Karpas-422 (cell line): ENCODE data around the gene MARCHF11. TPM values are rescaled to one million over a fixed set of nuclear protein-coding genes. Genes with fewer than 3 reads are reported as not detected.

Experiments used
- DNase-seq: peaks from one replicate; pipeline ENCODE4 v3.0.0-alpha.2; 2015
- H2AFZ ChIP-seq: fragments of 200-600 bp; sonication (generic); 2 replicates; pipeline ENCODE4 v1.6.1; 2014; ENCODE audit warnings: antibody characterized with exemption, low read length, mixed read lengths
- H3K27ac ChIP-seq: fragments of 200-600 bp; sonication (generic); 2 replicates; pipeline ENCODE4 v1.5.1; 2014; ENCODE audit warnings: mild to moderate bottlenecking, low read length, moderate library complexity
- H3K27me3 ChIP-seq: fragments of 200-600 bp; sonication (generic); 2 replicates; pipeline ENCODE4 v1.6.1; 2014; ENCODE audit warnings: low read length, mixed read lengths
- H3K36me3 ChIP-seq: fragments of 200-600 bp; sonication (generic); 2 replicates; pipeline ENCODE4 v1.6.1; 2014; ENCODE audit warnings: low read length, mixed read lengths; ENCODE audit not compliant: insufficient read depth
- H3K4me1 ChIP-seq: fragments of 200-600 bp; sonication (generic); 2 replicates; pipeline ENCODE4 v1.6.1; 2014; ENCODE audit warnings: mild to moderate bottlenecking, low read length, mixed read lengths
- H3K4me2 ChIP-seq: fragments of 200-600 bp; sonication (generic); 2 replicates; pipeline ENCODE4 v1.6.1; 2014; ENCODE audit warnings: low read length, low read depth, mild to moderate bottlenecking; ENCODE audit not compliant: poor library complexity, severe bottlenecking
- H3K4me3 ChIP-seq: fragments of 200-600 bp; sonication (generic); 2 replicates; pipeline ENCODE4 v1.5.1; 2014; ENCODE audit warnings: mild to moderate bottlenecking, antibody characterized with exemption, low read length, mixed read lengths
- H3K79me2 ChIP-seq: fragments of 200-600 bp; sonication (generic); 2 replicates; pipeline ENCODE4 v1.6.1; 2014; ENCODE audit warnings: mild to moderate bottlenecking, low read length, mixed read lengths
- H3K9ac ChIP-seq: fragments of 200-600 bp; sonication (generic); 2 replicates; pipeline ENCODE4 v1.6.0; 2014; ENCODE audit warnings: low read length
- H3K9me2 ChIP-seq: fragments of 200-600 bp; sonication (generic), shearing (Covaris generic); replicated peaks from 2 replicates; pipeline ENCODE4 v1.6.0; 2014; ENCODE audit warnings: mild to moderate bottlenecking, low read length, moderate library complexity; ENCODE audit not compliant: insufficient read depth
- H3K9me3 ChIP-seq: fragments of 300-700, 200-600 bp; sonication (generic); 2 replicates; pipeline ENCODE4 v1.6.1; 2014; ENCODE audit warnings: low read length, mixed read lengths
- H4K20me1 ChIP-seq: fragments of 200-600 bp; sonication (generic); 2 replicates; pipeline ENCODE4 v1.6.1; 2014; ENCODE audit warnings: mild to moderate bottlenecking, antibody characterized with exemption, low read length, low read depth; ENCODE audit not compliant: insufficient read depth
- total RNA-seq: library from RNA; depleted of rRNA; stranded (reverse); fragments of >200 nt; shearing (Covaris generic); gene quantifications from 2 replicates; pipeline ENCODE4 v1.2.3, GENCODE V29; 2014; ENCODE audit warnings: low replicate concordance

Gene MARCHF11
- total RNA-seq, 1 experiment from 2014 or later, result not detected

DNA sequence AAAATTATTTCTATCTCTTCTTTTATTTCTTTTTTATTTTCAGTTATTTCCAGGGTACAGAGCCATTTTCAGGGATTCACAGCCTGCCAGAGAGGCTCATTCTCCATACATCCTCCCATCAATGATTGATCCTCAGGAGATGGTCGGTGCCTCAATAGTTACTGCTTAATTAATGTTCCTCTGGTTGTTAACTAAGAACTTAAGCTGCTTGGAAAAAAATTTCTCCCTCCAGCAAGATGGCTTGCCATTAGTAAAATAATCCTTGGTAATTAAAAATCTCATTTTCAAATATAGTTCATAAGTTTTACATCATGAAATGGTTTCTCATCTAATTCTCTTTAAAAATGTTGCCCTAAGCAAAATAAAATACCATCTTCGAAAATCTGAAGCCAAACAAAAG is 20.0 kb downstream of the MARCHF11 start:
- Histone ChIP-seq H3K4me2 (no peak overlapping the region), H3K9me3 (no peaks in the 10 kb centered on the region), H3K4me3 (no peak overlapping the region), H3K9me2 (no peaks in the 10 kb centered on the region), H3K27me3 (no peaks in the 10 kb centered on the region), H3K9ac (no peak overlapping the region), H3K27ac (no peak overlapping the region), H4K20me1 (no peaks in the 10 kb centered on the region), H3K36me3 (no peaks in the 10 kb centered on the region), H2AFZ (no peak overlapping the region), H3K79me2 (no peaks in the 10 kb centered on the region), H3K4me1 (no peaks in the 10 kb centered on the region)
- no peak for DNase-seq

DNA sequence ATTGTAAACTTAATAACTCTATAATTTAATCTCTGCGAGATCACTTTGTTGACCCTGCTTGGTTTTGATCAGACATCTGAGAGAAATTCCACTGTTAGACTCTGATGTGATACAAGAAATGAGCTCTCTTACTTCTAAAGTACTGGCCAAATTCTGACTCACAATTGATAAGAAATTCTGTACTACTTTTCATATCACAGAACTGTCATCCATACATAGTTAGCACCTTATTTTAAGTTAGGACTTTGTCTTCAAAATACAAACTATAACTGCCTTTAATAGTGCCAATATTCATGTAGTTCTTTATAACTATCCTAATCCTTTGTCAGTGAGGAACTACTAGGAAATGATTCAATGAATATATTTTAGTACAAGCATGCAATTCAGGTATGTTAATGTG is 23.4 kb downstream of the MARCHF11 start:
- Histone ChIP-seq H3K4me2 (no peak overlapping the region), H4K20me1 (no peaks in the 10 kb centered on the region)

DNA sequence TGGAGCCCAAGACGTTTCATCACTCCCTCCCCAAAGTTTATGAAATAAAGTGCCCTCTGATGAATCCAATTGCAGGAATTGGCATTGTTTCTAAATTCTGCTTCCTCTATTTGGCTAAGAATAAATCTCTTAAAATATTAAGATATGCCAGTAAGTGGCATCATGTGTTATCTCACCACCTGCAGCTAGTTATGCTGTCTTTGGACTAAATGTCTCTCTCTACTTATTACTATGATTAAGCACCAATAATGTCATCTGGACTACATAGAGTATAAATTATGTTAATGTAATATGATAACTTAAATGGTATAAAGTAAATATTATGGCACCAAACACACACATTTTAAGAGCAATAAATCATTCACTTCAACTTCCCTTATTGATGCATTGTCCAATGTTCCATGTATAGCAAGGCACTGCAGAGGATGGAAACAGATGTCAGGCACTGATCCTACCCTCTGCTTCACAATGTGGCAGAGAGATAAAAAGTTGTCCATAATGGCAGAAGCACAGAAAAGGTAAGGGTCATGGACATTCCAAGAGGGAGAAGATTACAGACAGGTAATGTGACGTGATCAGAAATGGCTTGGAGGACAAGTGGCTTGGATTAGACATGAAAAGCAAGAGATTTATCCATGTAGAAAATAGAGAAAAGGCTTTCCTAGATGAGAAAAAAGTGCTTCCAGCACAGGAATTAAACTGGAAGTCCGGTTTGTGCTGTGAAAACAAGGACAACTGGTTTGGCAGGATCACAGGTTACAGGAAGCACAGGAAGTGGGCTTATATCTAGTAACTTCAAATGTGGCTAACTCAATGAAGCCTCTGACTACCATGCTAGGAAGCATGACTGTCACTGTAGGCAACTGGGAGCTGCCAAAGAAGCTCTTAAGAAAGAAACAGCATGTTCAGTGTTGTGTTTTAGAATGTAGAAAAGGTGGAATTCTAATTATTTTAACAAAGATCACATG is 26.7 kb downstream of the MARCHF11 start:
- no peaks in the 10 kb centered on the region for H3K9me3 ChIP-seq
- H3K27ac ChIP-seq, result no peak overlapping the region
- H3K36me3 ChIP-seq, result no peaks in the 10 kb centered on the region
- no peaks in the 10 kb centered on the region for H3K27me3 ChIP-seq
- H3K9me2 ChIP-seq, result no peaks in the 10 kb centered on the region
- no peak overlapping the region for H2AFZ ChIP-seq
- H3K4me1 ChIP-seq, result no peaks in the 10 kb centered on the region
- no peaks in the 10 kb centered on the region for H3K79me2 ChIP-seq
- H4K20me1 ChIP-seq, result no peaks in the 10 kb centered on the region
- no peak overlapping the region for H3K4me3 ChIP-seq
- H3K9ac ChIP-seq, result no peak overlapping the region
- no peak for DNase-seq
- H3K4me2 ChIP-seq, result no peak overlapping the region

More for the DNA sequence above, 23.4 kb downstream of the MARCHF11 start:
- Histone ChIP-seq H3K79me2 (no peaks in the 10 kb centered on the region), H3K27ac (no peak overlapping the region), H3K9me3 (no peaks in the 10 kb centered on the region), H3K4me3 (no peak overlapping the region), H3K4me1 (no peaks in the 10 kb centered on the region), H3K9me2 (no peaks in the 10 kb centered on the region), H2AFZ (no peak overlapping the region), H3K36me3 (no peaks in the 10 kb centered on the region), H3K27me3 (no peaks in the 10 kb centered on the region), H3K9ac (no peak overlapping the region)
- DNase-seq, result no peak

DNA sequence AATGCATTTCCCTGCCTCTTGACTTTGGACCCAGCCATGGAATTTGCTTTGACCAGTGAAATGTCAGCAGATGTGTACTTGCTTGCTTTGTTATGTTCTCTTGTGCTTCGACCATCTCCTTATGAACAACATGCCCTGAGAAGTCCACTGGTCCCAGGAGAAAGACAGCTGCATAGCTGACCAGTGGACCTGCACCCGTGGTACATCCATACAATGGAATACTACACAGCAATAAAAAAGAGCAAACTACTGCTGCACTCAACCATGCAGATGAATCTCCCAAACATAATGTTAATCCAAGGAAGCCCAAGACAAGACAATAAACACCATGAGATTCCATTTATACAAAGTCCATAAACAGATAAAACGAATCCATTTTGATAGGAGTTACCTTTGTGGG is 30.0 kb downstream of the MARCHF11 start:
- Histone ChIP-seq H3K4me2 (no peak overlapping the region), H3K4me3 (no peak overlapping the region)

DNA sequence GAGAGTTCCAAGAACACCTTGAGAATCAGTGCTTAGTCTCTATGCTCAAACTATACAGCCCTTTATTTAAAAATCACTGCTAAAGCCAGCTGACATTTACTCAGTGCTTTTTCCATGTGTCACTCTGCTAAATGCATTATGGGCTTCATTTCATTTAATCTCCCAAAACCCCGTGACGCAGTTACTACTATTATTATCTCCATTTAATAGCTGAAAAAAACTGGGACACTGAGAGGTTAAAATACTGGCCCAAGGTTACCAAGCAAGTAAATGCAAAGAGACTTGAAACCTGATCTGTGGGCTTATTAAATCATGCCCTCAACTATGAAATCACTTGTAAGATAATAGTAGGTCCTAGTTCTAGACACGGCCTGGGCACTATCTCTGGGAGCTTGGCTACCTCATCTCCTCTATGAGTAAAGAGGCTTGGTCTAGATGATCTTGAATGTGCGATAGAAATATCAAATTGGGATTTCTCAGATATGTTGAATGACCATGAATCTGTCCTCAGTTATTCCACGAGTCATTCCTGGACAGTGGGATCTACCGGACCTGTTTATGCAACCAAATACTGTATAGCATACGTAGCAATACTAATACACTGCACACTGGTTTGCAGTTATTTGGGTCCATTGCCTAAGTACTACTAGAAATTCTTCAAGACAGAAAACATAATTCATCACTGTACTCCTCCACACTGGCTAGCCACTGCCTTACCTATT is 32.3 kb downstream of the MARCHF11 start:
- Histone ChIP-seq H3K36me3 (no peaks in the 10 kb centered on the region), H3K4me2 (no peak overlapping the region), H2AFZ (no peak overlapping the region), H4K20me1 (no peaks in the 10 kb centered on the region), H3K4me1 (no peaks in the 10 kb centered on the region), H3K79me2 (no peaks in the 10 kb centered on the region), H3K9me2 (no peaks in the 10 kb centered on the region), H3K27ac (no peak overlapping the region), H3K9me3 (no peaks in the 10 kb centered on the region), H3K9ac (no peak overlapping the region), H3K27me3 (no peaks in the 10 kb centered on the region), H3K4me3 (no peak overlapping the region)
- DNase-seq, result no peak

More for the DNA sequence above, 30.0 kb downstream of the MARCHF11 start:
- H2AFZ ChIP-seq, result no peak overlapping the region
- H3K36me3 ChIP-seq, result no peaks in the 10 kb centered on the region
- H3K79me2 ChIP-seq, result no peaks in the 10 kb centered on the region
- no peak overlapping the region for H3K27ac ChIP-seq
- no peaks in the 10 kb centered on the region for H4K20me1 ChIP-seq
- no peaks in the 10 kb centered on the region for H3K27me3 ChIP-seq
- no peak overlapping the region for H3K9ac ChIP-seq
- DNase-seq, result no peak
- H3K9me3 ChIP-seq, result no peaks in the 10 kb centered on the region
- no peaks in the 10 kb centered on the region for H3K9me2 ChIP-seq
- H3K4me1 ChIP-seq, result no peaks in the 10 kb centered on the region

DNA sequence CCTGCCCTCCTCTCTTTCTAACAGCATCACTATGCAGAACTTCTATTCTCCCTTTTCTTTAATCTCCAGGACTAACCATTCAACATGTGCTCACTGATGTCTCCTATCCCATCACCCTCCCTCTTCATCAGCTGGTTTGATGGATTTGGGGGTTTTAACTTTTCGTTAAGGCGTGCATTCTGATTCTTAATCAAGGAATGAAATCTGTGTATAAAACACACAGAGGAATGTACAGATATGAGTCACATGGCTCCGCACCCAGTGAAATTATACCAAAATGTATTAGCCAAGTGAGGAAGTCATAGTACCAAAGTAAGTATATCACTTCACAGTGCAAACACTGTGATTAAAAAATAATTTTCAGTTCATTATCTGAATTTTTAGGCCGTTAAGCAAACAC is 35.2 kb downstream of the MARCHF11 start:
- DNase-seq, result no peak
- H4K20me1 ChIP-seq, result no peaks in the 10 kb centered on the region
- no peak overlapping the region for H3K27ac ChIP-seq
- H3K9ac ChIP-seq, result no peak overlapping the region
- no peaks in the 10 kb centered on the region for H3K79me2 ChIP-seq
- H3K9me2 ChIP-seq, result no peaks in the 10 kb centered on the region
- H3K4me2 ChIP-seq, result no peak overlapping the region
- H3K4me1 ChIP-seq, result no peaks in the 10 kb centered on the region
- H2AFZ ChIP-seq, result no peak overlapping the region
- no peaks in the 10 kb centered on the region for H3K9me3 ChIP-seq
- no peaks in the 10 kb centered on the region for H3K27me3 ChIP-seq
- no peaks in the 10 kb centered on the region for H3K36me3 ChIP-seq
- no peak overlapping the region for H3K4me3 ChIP-seq

DNA sequence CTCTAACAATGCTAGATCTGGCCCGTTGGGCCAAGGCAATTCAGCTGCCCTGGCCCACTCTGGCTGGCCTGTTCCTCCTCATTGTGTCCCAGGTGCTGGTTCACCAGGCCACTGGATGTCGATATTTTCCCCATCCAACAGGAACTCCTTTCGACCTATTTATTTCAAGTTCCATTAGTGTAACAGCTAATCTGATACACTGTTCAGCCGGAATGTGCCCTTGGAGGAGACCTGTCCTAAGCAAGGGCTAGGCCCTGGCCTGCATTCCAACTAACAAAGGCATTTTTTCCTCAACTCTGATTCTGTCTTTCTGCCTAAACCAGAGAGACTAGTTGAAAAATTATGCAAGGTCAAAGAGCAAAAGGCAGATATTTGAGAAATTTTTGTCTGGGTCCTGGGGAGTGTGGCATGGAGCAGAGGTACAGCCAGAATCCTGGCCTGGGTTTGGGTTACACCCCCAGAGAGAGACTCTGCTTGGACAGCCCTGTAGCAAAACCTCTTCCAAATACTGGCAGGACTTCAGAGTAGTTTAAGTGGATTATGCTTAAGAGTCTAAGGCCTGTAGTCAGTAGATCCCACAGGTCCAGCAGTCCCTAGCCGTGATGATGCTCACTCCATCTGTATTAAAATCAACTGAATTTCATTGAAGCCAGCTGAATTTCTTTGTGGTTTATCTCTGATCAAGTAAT is 36.1 kb downstream of the MARCHF11 start:
- no peaks in the 10 kb centered on the region for H4K20me1 ChIP-seq
- no peak for DNase-seq
- no peaks in the 10 kb centered on the region for H3K79me2 ChIP-seq
- H3K9me2 ChIP-seq, result no peaks in the 10 kb centered on the region
- H3K36me3 ChIP-seq, result no peaks in the 10 kb centered on the region
- H3K9ac ChIP-seq, result no peak overlapping the region
- no peaks in the 10 kb centered on the region for H3K27me3 ChIP-seq
- H2AFZ ChIP-seq, result no peak overlapping the region
- H3K4me1 ChIP-seq, result no peaks in the 10 kb centered on the region
- no peak overlapping the region for H3K4me2 ChIP-seq
- peaks cover 2% of the 10 kb centered on the region; the same call in 1 of the 2 replicates for H3K9me3 ChIP-seq
- no peak overlapping the region for H3K4me3 ChIP-seq
- no peak overlapping the region for H3K27ac ChIP-seq

DNA sequence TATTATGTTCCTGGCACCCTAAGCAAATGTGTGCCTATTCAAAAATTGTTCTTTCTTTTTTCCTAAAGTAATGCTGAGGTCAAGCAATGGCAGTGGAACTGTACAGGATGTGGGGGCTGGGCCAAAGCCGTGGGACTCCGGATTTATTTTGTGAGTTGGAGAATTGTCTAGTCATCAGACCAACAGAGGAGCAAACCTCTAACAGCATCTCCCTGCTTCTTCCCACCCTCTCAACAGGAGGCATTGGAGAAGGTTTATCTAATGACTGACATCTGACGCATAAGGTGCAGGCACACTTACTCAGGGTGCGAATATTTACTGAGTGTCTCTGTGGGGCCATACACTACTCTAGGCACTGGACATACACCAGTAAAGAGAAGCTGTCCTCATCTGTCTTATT is 38.6 kb downstream of the MARCHF11 start:
- no peak overlapping the region for H3K4me3 ChIP-seq
- H3K9me2 ChIP-seq, result no peaks in the 10 kb centered on the region
- DNase-seq, result no peak
- no peaks in the 10 kb centered on the region for H4K20me1 ChIP-seq
- H2AFZ ChIP-seq, result no peak overlapping the region
- no peaks in the 10 kb centered on the region for H3K4me1 ChIP-seq
- no peak overlapping the region for H3K4me2 ChIP-seq
- H3K9me3 ChIP-seq, result peaks cover 4% of the 10 kb centered on the region; the same call in 1 of the 2 replicates
- H3K79me2 ChIP-seq, result no peaks in the 10 kb centered on the region
- H3K36me3 ChIP-seq, result no peaks in the 10 kb centered on the region
- no peak overlapping the region for H3K9ac ChIP-seq
- H3K27me3 ChIP-seq, result no peaks in the 10 kb centered on the region
- H3K27ac ChIP-seq, result no peak overlapping the region
